Activated T-cell treated with anti-CD3 and anti-CD28 coated beads for 48 hours (primary cell): ENCODE data around the gene NSMF.

ENCODE experiments used
- DNase-seq: peaks from one replicate; pipeline ENCODE4 v3.0.0-alpha.2; 2020; ENCODE audit warnings: low read depth

Gene NSMF

GRCh38 chr9:137491735-137492432, 32.8 kb upstream of the NSMF start:
- DNase-seq: no peak

- DNase-seq: no peak
Observed at GRCh38 chr9:137490532-137491186, 31.5 kb upstream of the NSMF start.

DNA sequence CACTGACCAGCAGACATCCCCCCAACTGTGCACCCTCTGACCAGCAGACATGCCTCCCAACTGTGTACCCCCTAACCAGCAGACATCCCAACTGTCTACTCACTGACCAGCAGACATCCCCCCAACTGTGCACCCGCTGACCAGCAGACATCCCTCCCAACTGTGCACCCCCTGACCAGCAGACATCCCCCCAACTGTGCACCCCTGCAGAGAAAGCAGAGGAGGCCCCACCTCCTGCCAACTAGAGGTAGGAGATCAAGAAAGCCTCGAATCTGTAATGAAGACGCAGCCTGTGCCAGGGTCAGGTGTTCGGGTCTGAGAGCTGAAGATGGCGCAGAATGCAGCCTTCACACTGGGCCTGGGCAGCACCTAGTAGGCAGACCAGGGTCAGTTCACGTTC, 29.8 kb upstream of the NSMF start:
- no peak for DNase-seq

DNA sequence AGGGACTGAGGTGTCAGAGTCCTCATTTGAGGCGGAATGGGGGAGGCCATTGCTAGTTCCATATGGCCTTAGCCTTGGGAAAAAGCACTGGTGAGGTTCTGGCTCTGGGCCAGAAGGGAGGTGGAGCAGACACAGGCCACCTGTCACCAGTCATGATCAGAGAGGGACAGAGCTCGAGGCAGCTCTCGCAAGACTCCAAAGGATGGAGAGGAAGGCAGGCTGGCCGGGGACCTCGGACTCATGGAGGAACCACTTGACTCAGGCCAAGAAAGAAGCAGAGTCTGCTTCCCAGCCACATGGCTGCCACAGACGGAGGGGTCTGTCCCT, 29.2 kb upstream of the NSMF start:
- no peak for DNase-seq

- no peak for DNase-seq
Observed at GRCh38 chr9:137487454-137488326, 28.6 kb upstream of the NSMF start.

- no peak for DNase-seq
Observed at GRCh38 chr9:137486545-137487453, 27.7 kb upstream of the NSMF start.

DNA sequence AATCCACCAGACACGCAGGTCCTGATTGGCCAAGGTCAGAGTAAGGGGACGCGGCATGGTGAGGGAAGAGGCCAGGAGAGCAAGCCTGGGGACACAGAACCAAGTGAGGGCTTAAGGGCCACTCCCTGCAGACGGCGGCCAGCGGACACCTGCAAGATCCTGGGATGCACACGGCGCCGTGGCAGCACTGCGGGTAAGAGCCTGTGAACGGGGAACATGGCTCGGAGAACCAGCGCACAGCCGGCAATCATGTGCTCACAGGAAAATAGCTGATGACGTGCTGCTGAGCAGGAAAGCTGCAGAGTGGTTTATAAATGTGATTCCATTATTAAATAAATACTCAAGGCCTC, 27.0 kb upstream of the NSMF start:
- no peak for DNase-seq

- DNase-seq: no peak
Observed at GRCh38 chr9:137485343-137486140, 26.4 kb upstream of the NSMF start.

DNA sequence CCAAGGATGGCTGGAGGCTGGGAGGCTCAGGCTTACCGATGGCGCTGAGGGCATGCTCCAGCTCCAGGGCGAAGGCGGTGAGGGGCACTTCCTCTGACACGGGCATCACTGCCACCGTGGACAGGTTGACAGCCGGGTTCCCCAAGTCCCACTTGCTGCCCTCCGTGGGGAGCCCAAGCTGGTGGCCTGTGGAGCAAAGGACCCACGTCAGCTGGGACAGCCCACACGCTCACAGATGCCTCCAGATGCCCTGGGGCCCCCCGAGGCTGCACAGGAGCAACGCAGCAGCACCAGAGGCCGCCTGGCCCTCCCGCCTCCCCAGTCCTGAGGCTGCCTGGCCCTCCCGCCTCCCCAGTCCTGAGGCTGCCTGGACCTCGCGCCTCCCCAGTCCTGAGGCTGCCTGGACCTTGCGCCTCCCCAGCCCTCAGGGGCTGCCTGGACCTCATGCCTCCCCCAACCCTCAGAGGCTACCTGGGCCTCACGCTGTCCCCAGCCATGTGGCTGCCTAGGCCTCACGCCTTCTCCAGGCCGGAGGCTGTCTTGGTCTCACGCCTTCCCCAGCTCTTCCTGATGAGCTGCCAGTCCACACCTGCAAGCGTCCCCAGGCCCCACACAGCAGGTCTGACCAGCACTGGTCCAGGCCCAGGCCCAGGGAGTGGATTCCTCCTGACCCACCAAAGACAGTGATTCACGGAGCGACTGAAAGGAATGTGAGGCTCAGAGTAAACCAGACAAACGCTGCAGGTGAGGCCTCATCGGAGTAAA, 25.6 kb upstream of the NSMF start:
- no peak for DNase-seq

- no peak for DNase-seq
Observed at GRCh38 chr9:137482094-137482781, 23.1 kb upstream of the NSMF start.

DNA sequence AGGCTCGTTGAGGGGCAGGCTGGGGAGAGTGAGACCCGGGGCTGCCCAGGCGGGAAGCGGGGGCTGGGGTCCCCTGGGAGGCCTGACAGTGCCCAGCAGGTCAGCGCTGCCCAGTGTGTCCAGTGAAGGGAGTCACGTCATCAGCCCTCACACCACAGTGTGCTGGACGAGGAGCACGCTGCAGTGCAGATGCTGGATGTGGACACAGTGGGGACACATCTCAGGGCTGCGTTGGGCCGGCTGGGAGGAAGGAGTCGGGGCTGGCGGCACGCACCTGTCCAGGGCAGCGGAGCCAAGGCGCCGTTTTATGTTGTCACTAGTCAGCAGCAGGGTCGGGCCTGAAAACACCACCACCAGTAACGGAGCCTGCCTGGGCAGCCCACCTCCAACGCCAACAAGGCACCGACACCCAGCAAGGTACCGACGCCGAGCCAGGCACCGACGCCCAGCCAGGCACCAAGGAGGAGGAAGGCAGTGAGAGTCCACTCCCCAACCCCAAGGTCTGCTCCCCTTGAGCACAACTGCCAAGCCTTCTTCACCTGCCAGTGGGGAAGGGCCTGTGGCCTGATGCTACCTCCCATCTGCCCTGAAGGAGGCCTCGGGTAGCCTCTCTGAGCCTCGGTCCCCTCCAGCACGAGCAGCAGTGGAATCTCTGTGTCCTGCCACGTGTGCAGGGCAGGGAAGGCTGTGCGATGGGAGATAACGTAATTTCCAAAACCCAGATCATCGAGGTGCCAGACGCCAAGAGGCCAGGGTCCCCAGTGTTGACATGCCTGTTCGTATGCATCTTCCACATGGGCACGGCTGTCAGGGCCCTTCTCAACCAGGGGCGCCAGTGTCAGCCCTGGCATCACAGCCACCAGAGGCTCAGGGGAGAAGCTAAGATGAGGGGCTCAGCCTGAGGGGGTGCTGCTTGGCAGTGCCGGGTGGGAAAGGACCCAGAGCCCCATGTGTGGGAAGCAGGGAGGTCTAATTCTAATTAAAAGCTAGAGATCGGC, 21.9 kb upstream of the NSMF start:
- DNase-seq: no peak

DNA sequence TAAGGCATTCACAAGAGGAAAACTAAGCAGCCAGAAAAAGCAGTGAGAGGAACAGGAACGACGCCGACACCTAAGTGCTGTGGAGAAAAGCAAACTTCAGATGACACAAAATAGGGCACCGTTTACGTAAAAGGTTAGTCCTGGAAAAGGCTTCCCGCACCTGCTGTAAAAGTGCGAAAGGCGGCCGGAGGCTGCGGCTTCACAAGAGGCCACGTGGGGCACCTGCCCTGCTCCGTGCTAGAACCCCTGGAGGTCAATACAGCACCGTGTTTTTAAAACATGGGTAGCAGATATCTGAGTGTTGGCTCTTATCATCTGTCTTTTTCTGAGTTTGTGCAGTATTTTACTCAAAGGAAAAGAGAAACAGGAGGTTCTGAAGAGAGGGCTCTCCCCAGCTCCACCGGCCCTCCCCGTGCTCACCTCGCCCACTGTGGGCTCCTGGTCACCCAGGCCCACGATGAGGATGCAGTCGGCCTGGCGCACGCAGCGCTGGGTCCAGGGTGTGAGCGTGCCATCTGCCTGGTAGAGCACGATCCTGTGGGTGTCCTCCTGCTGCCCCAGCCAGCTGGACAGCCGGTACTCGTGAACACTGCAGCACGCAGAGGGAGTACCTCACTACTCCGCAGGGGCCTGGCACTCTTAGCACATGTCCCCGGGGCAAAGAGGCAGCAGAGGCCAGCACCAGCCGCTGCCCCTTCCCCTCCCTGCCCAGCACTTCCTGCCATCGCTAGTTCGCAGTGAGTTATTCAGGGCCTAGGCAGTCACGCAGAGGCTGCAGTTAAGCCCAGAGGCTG, 21.0 kb upstream of the NSMF start:
- DNase-seq: no peak

DNA sequence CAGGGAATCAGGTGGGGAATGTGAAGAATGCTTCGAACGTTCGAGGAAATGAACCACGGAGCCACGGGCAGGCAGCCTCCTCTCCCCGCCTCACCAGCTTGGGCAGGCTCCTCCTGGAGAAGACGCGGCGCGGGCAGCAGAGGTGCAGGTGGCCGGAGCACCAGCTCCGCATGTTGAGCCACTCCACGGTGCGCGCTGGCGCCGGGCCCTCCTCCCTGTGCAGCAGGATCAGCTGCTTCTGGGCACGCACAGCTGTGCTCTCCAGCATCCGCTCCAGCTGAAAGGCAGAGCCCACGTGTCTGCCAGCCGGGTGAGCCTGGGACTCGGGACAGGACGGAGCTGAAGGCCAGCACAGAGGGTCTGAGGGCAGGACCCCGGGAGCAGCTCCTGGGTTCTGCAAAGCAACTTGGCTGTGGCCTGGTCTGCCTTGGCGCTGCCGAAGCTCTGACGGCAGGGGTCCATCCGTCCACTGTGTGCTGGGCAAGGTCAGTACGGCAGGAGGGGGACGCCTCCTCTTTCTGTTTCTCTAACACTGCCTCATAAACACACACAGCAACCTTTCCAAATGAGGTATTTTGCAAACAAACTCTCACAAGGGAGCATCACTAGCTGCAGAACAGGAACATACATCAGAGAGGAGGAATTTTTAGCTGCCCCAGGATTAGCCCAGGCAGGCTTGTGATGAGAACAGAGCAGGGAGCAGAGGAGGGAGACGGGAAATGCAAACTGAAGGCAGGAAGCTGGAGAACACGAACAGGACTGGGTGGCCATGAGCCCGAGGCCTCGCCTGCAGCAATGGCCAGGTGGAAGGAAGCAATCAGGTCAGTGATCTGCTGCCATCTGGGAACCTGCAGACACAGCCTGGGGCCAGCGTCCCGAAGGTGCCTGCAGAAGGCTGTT, 20.1 kb upstream of the NSMF start:
- no peak for DNase-seq

GRCh38 chr9:137478613-137478961, 19.5 kb upstream of the NSMF start:
- no peak for DNase-seq

GRCh38 chr9:137477778-137478612, 18.9 kb upstream of the NSMF start:
- DNase-seq: no peak

DNA sequence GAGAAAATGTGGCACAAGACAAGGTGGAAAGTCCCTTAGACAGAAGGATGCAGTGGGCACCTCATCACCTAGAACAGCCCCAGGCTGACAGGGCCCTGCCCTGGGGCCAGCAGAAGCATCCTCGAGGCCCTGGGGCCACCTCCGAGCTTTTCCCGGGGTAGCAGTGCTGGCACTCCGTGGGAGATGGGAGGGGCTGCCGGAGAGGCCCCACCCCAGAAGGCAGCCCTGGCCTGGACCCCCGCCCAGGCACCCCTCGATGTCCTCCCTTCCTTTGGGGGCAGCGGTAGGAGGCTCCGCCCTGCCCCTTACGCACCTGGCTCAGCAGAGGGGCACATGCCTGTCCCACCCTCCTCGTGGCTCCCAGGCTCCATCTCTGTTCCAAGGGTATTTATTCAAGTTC, 17.7 kb upstream of the NSMF start:
- DNase-seq: no peak
